HG03060 (cell line): ENCODE results near the gene C1orf116.

Experiments
- ATAC-seq: cut with Tn5 transposase; IDR thresholded peaks from one replicate; pipeline ENCODE4 v1.9.1; 2021; ENCODE audit warnings: low read depth, moderate number of reproducible peaks; ENCODE audit not compliant: unreplicated experiment

Gene C1orf116

GRCh38 chr1:207021876-207022596, 10.5 kb downstream of the C1orf116 start:
- no peak for ATAC-seq

DNA sequence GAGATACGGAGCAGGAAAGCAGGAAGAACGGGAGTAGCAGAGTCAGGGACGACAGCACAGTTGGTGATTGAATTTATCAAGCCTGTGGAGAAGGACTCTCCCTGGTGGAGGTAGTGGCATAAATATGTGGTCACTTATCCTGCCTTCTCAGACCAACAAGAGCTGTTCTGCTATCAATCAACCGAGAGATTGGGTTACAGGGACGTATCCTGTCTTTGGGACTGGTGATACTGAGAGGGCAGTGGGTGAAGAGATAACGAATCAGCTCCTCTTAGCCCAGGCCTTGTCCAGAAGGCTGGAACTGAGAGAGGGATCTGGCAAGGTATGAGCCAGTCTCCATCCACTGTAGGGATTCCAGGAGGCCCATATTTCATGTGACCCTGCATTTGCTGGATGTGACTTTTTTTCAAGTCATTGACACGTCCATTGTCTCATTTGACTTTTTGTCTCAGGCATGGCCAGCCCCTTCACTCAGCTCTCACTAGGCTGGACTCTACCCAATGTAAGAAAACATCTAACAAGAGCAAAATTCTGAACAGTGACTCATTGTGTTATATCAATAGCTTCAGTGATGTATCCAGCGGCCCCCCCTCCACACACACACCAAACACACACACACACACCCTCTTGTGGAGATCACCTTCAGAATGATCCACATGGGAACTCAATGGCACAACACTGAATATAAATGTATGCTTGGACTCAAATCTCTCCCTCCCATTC, 11.3 kb downstream of the C1orf116 start:
- ATAC-seq: no peak

DNA sequence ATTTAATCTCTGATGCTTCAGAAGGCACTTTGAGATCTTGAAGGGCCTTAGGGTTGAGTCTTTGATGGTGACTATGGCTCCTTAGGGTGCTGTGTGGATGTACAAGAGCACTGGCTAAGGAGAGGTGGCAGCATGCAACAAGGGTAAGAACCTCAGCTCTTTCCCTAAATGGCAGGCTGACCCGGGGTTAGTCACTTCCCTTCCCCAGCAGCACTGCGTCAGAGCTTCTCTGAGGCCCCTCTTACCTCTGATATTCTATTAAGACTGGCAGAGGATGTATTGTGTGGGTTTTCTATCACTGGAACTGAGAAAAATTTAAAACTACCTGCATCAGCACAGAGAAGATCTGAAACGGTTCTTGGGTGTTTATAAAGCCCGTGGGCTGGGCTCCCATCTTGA, 11.8 kb downstream of the C1orf116 start:
- ATAC-seq: no peak

DNA sequence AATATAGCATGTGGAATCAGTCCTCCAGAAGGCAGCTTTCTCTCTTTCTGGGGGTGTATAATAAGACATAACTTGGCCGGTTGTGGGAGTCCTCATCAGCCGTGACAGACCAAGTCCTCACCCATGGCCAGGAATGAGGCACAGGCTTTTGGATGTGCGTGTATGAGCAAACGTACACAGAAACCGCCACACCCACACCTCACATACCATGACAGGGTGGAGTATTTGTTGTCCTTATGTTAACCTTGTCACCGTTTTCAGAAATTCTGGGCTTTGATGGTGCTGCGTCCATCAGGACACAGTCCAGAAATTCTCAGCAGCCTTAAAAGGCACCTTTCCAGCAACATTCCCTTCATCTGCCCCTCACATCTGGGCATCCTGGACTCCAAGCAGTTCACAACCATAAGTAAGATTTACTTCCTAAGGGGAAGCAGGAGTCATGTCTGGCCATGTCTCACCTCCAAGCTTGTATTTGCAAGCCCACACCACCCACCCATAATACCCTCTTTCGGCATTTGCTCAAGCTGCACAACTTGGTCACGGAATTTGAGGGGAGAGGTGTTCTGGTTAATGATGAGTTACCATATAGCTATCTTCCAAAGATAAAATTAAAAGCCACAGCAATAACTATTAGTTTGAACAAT, 12.4 kb downstream of the C1orf116 start:
- ATAC-seq: no peak

DNA sequence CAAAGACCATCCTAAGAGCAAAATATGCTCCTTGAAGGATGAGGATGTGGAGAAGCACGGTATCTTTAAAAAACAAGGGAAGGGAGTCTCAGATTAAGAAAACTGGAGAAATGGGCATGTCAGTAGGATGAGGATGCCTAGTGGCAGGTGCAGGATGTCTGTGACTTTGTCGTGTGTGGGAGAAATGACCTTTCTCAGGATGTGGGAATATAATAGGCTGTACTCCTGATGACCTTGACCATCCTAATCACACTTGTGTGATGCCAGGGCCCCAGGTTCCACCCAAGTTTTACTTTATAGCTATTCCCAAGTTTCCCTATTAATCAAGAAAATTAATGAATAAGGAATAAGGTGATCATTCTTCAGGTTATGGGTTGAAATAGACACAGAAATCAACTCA, 12.9 kb downstream of the C1orf116 start:
- ATAC-seq: no peak

GRCh38 chr1:207019161-207019560, 13.4 kb downstream of the C1orf116 start:
- no peak for ATAC-seq

DNA sequence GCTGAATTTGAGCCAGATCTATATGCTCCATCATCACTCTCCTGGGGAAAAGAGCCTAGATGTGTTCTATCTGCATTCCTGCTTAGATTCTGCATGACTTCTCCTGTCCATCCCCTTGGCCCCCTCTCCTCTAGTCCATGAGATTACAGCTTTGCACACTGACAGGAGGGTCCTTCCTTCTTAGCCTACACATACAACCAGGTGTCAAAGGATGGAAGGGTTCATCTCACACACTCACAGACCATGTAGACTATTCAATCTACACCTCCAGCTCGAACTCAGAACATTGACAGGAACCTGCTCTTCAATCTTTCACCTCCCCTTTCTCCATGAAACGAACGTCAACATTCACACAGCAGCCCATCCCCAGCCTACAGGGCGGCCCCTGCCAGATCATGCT, 13.8 kb downstream of the C1orf116 start:
- no peak for ATAC-seq

DNA sequence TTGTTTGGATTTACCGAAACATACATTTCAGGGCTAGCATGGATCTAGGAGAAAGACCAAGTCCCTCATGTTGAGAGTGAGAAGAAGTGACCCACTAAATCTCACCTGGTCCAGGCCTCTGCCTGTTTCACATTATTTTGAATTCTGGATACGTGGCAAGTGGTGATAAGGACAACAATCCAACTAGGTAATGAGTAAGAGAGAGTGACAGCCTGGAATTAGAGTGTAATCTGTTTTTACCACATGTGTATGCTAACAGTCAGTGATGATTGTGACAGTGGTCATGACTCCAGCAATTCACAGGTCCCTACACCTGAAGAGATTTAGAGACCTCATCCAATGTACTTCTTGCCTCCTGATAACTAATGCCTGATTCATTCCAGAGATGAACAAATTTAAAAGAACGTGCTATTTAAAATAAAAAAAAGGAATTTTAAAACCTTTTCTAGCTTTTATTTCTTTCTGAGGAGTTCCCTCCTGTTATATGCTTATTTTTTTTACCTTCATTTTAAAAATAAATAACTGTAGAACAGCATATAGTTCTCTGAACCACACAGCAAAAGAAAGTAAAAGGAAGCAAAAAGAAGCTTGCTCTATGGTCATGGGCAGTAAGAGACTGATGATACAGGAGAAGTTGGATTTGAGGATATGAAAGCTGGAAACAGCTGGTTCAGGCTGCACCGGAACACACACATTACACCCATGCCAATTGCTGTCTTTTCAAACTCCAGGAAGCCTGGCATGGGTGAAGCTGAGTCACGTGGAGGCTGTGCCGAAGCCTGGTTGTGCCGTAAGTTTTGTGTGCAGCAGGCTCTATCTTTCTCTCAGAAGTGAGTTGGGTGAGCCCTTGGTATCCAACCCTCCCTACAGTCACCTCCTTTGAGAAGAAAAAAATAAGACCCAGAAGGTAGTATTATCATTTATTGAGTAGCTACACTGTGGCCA, 14.7 kb downstream of the C1orf116 start:
- no peak for ATAC-seq

DNA sequence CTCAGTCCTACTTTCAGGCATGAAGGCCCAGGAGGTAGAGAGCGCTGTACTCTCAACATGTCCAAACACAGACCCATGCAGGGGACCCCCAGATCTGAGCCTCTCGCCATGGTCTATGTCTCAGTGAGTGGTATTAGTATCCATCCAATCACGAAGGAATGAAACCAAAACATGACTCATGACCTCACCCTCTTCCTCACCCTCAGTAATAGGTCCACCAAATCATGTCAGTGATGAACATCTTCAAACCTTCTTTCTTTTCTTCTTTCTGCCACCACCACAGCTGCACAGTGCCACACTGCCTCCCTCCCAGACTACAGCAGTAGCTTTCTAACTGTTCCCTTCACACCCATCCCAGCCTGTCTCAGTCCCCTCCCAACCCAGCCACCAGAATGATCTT, 16.8 kb downstream of the C1orf116 start:
- no peak for ATAC-seq

DNA sequence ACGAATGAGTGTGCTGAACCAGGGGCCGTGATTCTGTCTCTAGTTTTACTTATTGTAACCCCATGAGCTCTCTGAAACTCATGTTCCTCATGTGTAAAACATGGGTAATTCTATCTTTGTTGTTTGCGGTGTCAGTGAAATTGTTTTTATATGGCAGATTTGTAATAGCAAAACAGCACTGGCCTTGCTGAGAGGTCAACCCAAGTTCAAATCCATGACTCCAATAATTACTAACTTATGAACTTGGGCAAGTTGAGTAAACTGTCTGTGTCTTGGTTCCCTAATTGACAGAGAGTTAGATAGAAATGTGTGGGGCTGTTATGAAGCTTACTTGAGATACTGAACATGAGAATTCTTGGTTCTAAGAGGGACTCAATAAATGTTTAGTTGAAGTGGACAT, 17.8 kb downstream of the C1orf116 start:
- ATAC-seq: no peak

GRCh38 chr1:207013321-207014085, 19.1 kb downstream of the C1orf116 start:
- ATAC-seq: no peak

DNA sequence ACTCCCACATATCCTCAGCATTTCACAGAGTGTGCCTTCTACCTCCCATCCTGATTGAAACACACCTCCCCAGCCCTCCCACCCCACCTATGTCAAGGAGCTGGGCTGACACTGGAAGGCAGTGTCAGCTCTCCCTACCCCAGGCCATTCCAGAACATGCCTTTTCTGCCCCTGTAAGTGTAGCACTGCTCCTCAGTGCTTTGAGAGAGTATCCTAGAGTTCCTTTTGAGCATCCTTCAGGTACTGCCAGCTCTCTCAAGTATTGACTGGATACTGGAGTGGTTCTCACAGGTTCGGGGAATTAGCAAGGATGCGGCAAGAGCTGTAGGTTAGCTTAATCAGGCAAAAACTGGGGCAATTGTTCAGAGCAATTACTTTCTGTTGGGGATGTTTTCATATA, 21.8 kb downstream of the C1orf116 start:
- ATAC-seq: no peak

DNA sequence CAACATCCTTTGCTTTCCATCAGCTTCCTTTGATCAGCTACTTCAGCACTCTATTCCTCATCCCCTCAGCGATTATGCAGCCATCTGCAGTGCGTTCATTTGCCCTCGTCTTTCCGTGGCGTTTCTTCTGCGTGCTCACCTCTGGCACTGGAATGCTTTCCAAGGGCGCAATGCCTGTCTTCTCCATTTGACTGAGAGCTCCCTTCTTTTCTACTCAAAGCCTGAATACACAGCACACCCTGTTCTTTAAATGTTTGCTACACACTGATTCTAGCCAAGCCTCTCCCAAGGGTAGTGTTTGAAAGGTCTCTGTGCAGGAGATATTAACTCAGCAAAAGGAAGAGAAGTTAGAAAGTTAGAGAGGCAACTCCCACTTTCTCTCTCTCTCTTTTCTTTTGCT, 22.6 kb downstream of the C1orf116 start:
- ATAC-seq: no peak

DNA sequence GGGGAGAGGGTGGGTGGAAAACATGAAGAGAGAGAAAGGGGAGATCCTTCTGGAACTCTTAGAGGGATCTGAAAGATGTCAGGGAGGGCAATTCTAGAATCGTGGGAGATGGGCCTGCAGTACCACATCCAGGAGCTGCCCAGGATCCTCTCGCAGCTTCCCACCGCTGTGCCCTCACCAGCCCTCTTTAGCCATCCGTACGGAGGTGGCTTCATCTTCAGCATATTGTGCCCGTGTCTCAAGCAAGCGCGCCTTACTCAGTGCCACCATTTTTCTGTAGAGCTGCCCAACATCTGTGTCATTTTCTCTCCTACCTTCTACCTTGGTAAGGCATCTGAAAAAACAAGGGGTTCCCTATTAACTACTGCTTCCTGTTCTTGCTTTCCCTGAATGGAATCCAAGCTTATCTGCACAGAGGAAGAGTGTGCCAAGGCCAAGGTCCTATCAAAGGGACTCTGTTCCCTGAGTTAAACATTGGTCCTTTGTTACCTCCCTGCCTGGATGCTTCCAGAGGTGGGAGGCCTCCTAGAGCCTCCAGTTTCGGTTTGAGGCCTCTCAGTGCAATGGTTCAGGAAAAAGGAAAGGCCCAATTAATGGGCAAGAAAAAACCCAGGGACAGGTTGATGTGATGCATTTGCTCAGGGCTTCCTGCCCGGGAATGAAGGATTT, 23.2 kb downstream of the C1orf116 start:
- no peak for ATAC-seq

GRCh38 chr1:207007352-207008033, 25.1 kb downstream of the C1orf116 start:
- ATAC-seq: no peak

GRCh38 chr1:207006914-207007313, 25.6 kb downstream of the C1orf116 start:
- ATAC-seq: no peak

DNA sequence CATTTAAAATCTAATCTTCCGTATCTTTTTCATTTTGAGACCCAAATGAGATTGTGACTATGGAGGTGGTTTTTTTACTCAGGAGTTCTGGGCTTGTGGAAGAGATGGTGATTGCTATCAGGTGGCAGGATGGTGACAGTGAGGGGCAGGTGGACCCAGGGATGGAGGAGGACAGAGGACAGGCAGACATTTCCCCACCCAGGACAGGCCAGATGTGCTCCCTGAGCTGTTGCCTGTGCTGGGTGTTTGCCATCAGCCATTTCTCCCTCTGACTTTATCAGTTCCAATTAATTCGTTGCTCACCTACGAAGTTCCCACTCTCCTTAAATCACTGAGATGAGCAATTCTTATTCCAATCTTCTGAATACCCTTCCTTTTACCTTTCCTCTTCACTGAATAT, 26.5 kb downstream of the C1orf116 start:
- ATAC-seq: no peak

DNA sequence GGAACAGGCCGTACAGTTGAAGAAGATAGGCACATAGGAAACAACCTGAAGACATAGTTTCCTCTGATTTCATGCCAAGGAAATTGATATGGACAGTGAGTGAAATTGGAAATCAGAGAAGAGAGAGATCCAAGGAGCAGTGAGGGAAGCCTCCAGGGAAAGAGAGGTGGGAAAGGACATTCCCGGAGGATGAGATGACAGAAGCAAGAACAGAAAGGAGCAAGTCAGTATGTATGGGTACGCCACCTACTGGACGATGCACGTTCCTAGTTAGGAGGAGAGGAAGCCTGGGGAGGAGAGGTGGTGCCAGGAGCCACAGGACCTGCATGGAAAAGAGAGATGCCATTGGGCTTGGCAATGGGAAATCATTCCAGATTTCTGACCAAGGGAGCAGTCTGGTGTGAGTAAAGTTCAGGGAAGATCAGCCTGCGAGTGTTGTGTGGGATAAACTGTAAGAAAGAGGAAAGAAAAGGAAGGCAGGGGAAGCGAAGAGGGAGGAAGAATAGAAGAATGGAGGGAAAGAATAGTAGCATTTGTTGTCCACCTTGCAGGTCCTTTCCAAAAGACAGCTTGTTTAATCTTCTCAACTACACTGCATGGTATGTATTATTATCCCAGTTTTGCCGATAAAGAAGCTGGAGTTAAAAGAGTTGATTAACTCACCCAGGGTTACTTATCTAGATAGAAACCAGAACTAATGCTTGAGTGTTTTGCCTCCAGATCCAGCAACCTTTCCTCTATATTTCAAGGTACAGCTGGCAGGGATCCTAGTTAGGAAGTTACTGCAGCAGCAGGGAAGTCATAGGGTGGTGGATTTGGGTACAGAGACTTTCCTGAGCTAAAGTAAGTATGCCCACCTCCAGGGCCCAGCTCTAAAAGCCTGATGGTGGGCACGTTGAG, 27.4 kb downstream of the C1orf116 start:
- no peak for ATAC-seq
